ENCODE measurements around the gene RAB9A.

Gene RAB9A

DNA sequence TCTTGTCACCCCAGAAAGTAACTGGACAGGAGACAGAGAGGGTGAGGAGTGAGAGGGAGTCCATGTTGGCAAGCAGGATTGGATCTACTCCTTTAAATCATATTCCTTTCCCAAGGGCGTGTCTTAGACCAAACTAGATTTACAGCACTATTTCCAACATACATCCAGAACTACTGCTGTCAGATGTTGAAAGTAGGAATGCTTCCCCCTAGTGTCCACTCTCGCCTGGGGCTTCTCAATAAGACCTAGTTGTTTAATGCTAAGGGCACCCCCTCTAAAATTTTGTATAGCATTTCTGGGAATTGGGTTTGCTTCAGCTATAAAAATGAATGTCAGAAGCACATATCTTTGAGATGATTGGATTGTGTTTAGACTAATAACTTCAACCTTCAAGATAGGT, 58.9 kb downstream of the RAB9A start:
- DNase-seq (ENCODE audit: low read depth in 2 of 2), result no peak

DNA sequence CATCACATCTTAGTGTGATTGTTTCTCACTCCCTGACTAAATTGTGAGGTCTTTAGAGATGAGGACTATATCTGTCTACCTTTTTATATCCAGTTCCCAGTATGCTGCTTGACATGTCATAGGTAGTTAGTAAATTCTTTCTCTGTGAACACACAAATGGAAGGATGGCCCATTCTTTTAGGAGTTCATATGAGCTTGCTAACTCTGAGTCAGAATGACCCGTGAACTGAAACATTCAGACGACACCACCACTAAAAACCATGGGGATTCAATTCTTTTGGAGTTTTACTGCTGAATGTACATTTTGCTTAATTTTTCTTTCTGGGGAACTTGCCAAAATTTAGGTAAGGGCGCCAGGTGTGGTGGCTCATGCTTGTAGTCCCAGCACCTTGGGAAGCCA, 59.6 kb downstream of the RAB9A start:
- no peak for DNase-seq (ENCODE audit: low read depth in 2 of 2)

DNA sequence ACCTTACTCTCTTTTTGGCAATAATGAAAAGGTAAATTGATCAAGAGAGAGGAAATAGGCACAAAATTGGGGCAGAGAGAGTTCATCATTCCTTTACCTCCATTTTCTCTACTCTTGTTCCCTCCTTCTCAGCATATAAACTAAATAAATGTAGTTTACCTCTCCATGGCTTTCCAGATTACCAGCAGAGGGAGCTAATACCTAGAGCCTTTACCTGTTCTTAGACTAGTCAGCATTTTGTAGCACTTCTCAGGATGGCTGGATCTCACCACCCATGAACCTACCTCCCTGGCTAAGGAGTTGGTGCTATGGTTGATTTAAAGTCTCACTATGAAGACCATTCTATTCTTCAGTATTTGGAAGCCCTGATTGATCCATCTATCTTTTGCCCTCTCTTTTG, 61.3 kb downstream of the RAB9A start:
- no peak for DNase-seq (ENCODE audit: low read depth in 2 of 2)

DNA sequence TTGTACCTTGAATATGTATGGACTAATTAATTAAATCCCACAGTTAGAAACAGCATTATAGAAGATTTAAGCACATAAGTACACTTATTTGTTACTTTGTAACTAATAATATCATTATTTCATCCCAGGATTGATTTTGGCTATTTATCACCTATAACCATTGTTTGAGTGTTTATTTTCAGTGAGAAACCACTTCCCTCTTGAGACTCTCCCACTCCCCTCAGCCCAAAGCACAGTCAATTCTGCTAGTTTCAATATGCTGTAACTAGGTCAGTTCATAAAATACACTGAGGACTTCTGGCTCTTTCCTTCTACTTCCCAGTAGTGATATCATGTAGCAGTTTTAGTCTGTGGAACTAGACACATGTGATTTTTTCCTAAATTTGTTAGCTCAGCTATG, 61.9 kb downstream of the RAB9A start:
- no peak for DNase-seq (ENCODE audit: low read depth in 2 of 2)

DNA sequence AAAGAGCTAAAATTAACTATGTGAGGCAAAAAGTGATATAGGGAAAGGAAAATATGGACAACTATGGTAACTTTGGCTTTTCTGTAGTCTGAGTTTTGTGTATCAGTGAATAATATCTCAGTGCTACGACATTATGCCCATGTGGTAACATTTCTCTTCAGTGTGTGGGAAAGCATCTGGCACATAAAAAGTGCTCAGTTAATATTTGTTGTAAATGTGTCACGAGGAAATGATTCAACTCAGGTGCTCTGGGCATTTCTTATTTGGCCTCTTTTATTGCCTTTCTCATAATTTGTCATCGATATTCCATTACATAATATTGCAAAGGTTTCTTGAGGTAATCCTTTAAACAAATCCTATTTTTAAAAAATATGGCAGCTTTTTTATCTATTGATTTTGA, 63.2 kb downstream of the RAB9A start:
- DNase-seq (ENCODE audit: low read depth in 2 of 2), result no peak

DNA sequence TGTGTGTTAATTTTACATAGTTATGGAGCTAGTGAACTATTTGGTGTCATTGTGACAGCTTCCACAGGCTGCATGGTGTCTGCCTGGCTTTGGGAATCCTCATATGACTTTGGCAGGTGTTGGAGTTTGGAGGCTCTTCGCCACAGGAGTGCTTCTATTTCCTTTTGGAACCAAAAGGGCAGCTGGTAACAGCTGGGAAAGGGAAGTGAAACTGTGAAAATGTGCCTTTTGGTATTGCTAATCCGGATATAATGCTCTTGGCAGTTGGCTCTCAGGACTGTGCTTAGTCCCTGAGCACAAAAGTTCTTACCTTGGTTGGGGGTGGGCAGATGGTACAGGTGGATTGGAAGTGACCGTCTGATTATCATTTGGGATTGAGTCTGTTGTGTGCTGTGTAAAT, 63.7 kb downstream of the RAB9A start:
- no peak for DNase-seq (ENCODE audit: low read depth in 2 of 2)

DNA sequence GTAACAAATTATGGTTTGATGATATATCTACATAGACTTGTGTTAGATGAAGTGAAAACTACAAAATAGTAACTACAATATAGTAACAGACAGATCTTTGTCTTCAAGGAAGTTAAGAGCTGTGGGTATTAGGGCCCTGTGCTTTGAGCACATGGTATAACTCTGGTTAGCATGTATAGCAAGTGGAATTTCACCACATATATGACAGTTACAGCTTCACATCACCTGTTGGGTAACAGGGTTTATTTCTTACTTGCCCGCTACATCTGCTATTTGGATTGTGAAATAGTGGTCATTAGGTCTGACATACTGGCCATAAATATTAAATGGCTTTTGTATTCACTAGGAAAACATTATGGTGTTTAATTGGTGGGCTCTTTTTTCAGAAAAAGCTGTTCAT, 65.8 kb downstream of the RAB9A start:
- no peak for DNase-seq (ENCODE audit: low read depth in 2 of 2)

DNA sequence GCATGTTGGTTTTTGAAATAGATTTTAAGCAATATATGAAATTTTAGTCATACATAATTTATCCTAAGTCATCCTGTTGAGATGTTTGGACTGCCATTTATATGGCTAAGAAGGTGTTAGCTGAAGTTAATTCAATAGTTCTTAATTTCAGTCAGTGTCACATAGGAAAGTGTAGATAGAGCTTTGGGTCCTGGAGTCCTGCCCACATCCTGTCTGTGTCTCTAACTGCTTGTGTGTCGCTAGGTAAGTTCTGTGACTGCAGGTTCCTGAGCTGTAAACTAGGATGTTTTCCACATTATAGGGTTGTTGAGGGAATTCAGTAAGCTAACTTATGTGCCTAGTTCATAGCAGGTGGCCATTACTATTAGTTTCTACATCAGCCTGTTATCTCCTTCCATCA, 66.3 kb downstream of the RAB9A start:
- DNase-seq (ENCODE audit: low read depth in 2 of 2), result no peak

DNA sequence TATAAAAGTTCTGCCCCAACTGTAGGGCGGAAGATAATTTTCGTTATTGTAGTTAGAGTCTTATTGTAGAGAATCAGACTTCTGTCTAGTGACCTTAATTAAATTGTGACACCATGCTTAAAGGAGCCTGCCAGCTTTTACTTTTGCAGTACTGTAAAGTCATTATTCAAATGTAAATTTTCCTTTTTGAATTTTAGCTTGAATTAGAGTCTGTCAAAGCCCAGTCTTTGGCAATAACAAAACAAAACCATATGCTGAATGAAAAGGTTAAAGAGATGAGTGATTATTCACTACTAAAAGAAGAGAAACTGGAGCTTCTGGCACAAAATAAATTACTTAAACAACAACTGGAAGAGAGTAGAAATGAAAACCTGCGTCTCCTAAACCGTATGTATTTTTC, 67.5 kb downstream of the RAB9A start:
- no peak for DNase-seq (ENCODE audit: low read depth in 2 of 2)

DNA sequence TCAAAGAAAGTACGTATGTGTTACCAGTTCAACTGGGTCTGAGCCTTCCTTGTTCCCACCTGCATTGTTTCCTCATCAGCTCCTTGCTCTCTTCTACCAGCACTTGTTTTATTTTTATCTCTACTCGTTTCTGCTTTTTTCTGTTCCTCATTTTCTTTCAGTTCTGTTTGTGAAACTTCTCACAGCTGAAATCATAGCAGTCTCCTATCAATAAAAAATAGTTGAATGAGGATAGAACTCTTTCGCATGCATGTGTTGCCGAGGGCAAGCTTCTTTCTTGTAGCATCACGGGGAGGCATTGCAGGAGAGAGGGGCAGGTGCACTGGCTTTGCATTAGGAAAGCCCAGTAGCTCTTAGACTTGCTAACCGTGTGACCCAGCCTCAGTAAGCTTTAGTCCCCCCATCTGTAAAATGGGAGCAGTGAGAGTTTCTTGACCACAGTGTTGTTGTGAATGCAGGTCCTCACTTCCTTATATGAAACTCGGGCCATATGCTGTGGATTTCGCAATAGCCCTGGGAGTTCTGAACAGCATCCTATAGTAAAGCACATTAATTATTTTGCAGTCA, 70.3 kb downstream of the RAB9A start:
- no peak for DNase-seq (ENCODE audit: low read depth in 2 of 2)
